Liver (tissue), 9 donors: ENCODE results near the gene CTNNBL1. TPM values are rescaled to one million over a fixed set of nuclear protein-coding genes. Genes with fewer than 3 reads are reported as not detected.

ENCODE experiments used
- DNase-seq: peaks from one replicate; pipeline ENCODE4 v3.0.0-alpha.2; 2017; ENCODE audit warnings: low spot score
- H3K27ac ChIP-seq, 2 donors: one replicate each; pipeline ENCODE4 v1.7.0; 2013; ENCODE audit warnings: inconsistent platforms in 2 of 2, low read length in 2 of 2, control low read depth in 1 of 2, low read depth in 1 of 2, mild to moderate bottlenecking in 1 of 2
- H3K27me3 ChIP-seq, 4 donors: one replicate each; pipeline versions ENCODE4 v1.6.1 to v1.7.0; 2013; ENCODE audit warnings: low read length in 3 of 4, inconsistent platforms in 1 of 4, mild to moderate bottlenecking in 1 of 4, moderate library complexity in 1 of 4; ENCODE audit not compliant: control insufficient read depth in 4 of 4, insufficient read depth in 4 of 4
- H3K36me3 ChIP-seq, 4 donors: one replicate each; pipeline versions ENCODE4 v1.6.1 to v1.7.0; 2013; ENCODE audit warnings: low read length in 3 of 4, mild to moderate bottlenecking in 3 of 4, low read depth in 1 of 4, moderate library complexity in 1 of 4; ENCODE audit not compliant: control insufficient read depth in 4 of 4, insufficient read depth in 3 of 4
- H3K4me1 ChIP-seq, 4 donors: one replicate each; pipeline versions ENCODE4 v1.6.1 to v1.7.0; 2013; ENCODE audit warnings: low read length in 3 of 4, mild to moderate bottlenecking in 3 of 4, moderate library complexity in 1 of 4; ENCODE audit not compliant: control insufficient read depth in 4 of 4, insufficient read depth in 4 of 4
- H3K4me3 ChIP-seq, 3 donors: one replicate each; pipeline versions ENCODE4 v1.6.1 to v1.7.0; 2013; ENCODE audit warnings: low read length in 3 of 3, control low read depth in 1 of 3, low read depth in 1 of 3, mild to moderate bottlenecking in 1 of 3
- H3K9ac ChIP-seq, 2 donors: one replicate each; pipeline ENCODE4 v1.7.0; 2013; ENCODE audit warnings: low read length in 2 of 2, mild to moderate bottlenecking in 2 of 2, moderate library complexity in 2 of 2, control low read depth in 1 of 2, low read depth in 1 of 2
- H3K9me3 ChIP-seq, 4 donors: one replicate each; pipeline versions ENCODE4 v1.6.1 to v1.7.0; 2013; ENCODE audit warnings: low read length in 3 of 4; ENCODE audit not compliant: control insufficient read depth in 4 of 4
- FOXA2 ChIP-seq: IDR thresholded peaks from 2 replicates; pipeline ENCODE4 v1.6.1; 2016; ENCODE audit warnings: antibody characterized with exemption
- GABPA ChIP-seq, 2 donors: IDR thresholded peaks in 1 of 2; conservative IDR thresholded peaks in 1 of 2; 2 replicates each; pipeline ENCODE4 v1.6.1; 2016; ENCODE audit warnings: antibody characterized with exemption in 2 of 2, mild to moderate bottlenecking in 1 of 2, moderate library complexity in 1 of 2
- HNF4A ChIP-seq, 2 donors: conservative IDR thresholded peaks; 2 replicates each; pipeline ENCODE4 v1.6.1; 2016; ENCODE audit warnings: antibody characterized with exemption in 2 of 2, mild to moderate bottlenecking in 2 of 2
- HNF4G ChIP-seq: IDR thresholded peaks from 2 replicates; pipeline ENCODE4 v1.6.1; 2016; ENCODE audit warnings: antibody characterized with exemption
- JUND ChIP-seq, 2 donors: IDR thresholded peaks; 2 replicates each; pipeline ENCODE4 v1.6.1; 2016; ENCODE audit warnings: antibody characterized with exemption in 2 of 2
- MAX ChIP-seq: IDR thresholded peaks from 2 replicates; pipeline ENCODE4 v1.6.1; 2016; ENCODE audit warnings: antibody characterized with exemption
- NR2F2 ChIP-seq: IDR thresholded peaks from 2 replicates; pipeline ENCODE4 v1.6.1; 2016; ENCODE audit warnings: antibody characterized with exemption
- REST ChIP-seq: IDR thresholded peaks from 2 replicates; pipeline ENCODE4 v1.6.1; 2016; ENCODE audit warnings: antibody characterized with exemption, mild to moderate bottlenecking
- RXRA ChIP-seq, 2 donors: IDR thresholded peaks; 2 replicates each; pipeline ENCODE4 v1.6.1; 2017 to 2018; ENCODE audit warnings: antibody characterized with exemption in 2 of 2, mild to moderate bottlenecking in 1 of 2
- TAF1 ChIP-seq: conservative IDR thresholded peaks from 2 replicates; pipeline ENCODE4 v1.6.1; 2016; ENCODE audit warnings: antibody characterized with exemption, mild to moderate bottlenecking
- ZBTB33 ChIP-seq: IDR thresholded peaks from 2 replicates; pipeline ENCODE4 v1.6.1; 2016; ENCODE audit warnings: antibody characterized with exemption
- WGBS: extraction: QIAGEN DNeasy Blood & Tissue Kit; methylation state at CpG from one replicate; pipeline ENCODE4 v1.1.7; 2013; 5-methylcytosine and 5-hydroxymethylcytosine counted together
- polyA plus RNA-seq, 2 donors: library from polyadenylated mRNA; stranded (reverse) in 1 of 2; unstranded in 1 of 2; fragments of 200-250 nt in 1 of 2; fragments of >200 nt in 1 of 2; fragmentation: Nextera tagmentation in 1 of 2; extraction: Ambion mirVana in 1 of 2; gene quantifications; one replicate each; pipeline versions ENCODE4 v1.2.1 to v1.2.3, GENCODE V29; 2013 to 2015
- total RNA-seq, 2 donors: library from RNA; depleted of rRNA; stranded (reverse); fragments of >200 nt; gene quantifications; one replicate each; pipeline ENCODE4 v1.2.3, GENCODE V29; 2014
- donor health status: healthy.
- donor health status: healthy.
- donor health status: healthy.
- donor health status: healthy.
- donor health status: healthy.

CTNNBL1 gene
- total and polyA plus RNA-seq, 4 donors: 18.3 to 25.4 (median 20.3) TPM

GRCh38 chr20:37796733-37797132, 102.9 kb downstream of the CTNNBL1 start:
- TF ChIP-seq MAX (no peak), TAF1 (no peak), RXRA (IDR thresholded peaks at IDR 0.05) (no peak), ZBTB33 (no peak), GABPA (IDR thresholded peaks at IDR 0.05 in 1 of 2, conservative IDR thresholded peaks at IDR 0.05 in 1 of 2) (no peak), FOXA2 (no peak)
- DNase-seq: no peak
- Histone ChIP-seq H3K27ac (no peak overlapping the region), H3K4me1 (peaks cover 9 to 35% (median 32%) of the 10 kb centered on the region in 4 donors), H3K4me3 (no peak overlapping the region), H3K9ac (no peak overlapping the region), H3K36me3 (peaks cover 0 to 5% (median under 1%) of the 10 kb centered on the region in 4 donors), H3K27me3 (no peaks in the 10 kb centered on the region), H3K9me3 (no peaks in the 10 kb centered on the region)
- WGBS: 85% methylated on average over 7 of the region's 7 CpGs

GRCh38 chr20:37797669-37798175, 103.9 kb downstream of the CTNNBL1 start:
- 91% methylated on average over 4 of the region's 4 CpGs for WGBS
- Histone ChIP-seq H3K9ac (no peak overlapping the region), H3K36me3 (peaks cover 0 to 5% (median under 1%) of the 10 kb centered on the region in 4 donors), H3K4me1 (peaks cover 9 to 35% (median 32%) of the 10 kb centered on the region in 4 donors), H3K4me3 (no peak overlapping the region), H3K27me3 (no peaks in the 10 kb centered on the region), H3K27ac (no peak overlapping the region), H3K9me3 (no peaks in the 10 kb centered on the region)
- no peak for DNase-seq
- TF ChIP-seq HNF4G (no peak), JUND (IDR thresholded peaks at IDR 0.05) (no peak), MAX (no peak), REST (no peak), NR2F2 (no peak), HNF4A (conservative IDR thresholded peaks at IDR 0.05) (no peak), ZBTB33 (no peak), FOXA2 (no peak)
